NCI-H1436 treated with DMSO at 0.1 percent for 48 hours (cell line): ENCODE measurements around the gene CCDC86.
"Not testable (repeated sequence)": the region's sequence is repeated elsewhere in the genome, so short reads cannot be mapped to it uniquely, and the experiment has no call there.

ENCODE experiments used
- DNase-seq: peaks from one replicate; lab custom pipeline; 2025; lab: John Stamatoyannopoulos, UW

The CCDC86 gene, protein sequence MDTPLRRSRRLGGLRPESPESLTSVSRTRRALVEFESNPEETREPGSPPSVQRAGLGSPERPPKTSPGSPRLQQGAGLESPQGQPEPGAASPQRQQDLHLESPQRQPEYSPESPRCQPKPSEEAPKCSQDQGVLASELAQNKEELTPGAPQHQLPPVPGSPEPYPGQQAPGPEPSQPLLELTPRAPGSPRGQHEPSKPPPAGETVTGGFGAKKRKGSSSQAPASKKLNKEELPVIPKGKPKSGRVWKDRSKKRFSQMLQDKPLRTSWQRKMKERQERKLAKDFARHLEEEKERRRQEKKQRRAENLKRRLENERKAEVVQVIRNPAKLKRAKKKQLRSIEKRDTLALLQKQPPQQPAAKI

DNA sequence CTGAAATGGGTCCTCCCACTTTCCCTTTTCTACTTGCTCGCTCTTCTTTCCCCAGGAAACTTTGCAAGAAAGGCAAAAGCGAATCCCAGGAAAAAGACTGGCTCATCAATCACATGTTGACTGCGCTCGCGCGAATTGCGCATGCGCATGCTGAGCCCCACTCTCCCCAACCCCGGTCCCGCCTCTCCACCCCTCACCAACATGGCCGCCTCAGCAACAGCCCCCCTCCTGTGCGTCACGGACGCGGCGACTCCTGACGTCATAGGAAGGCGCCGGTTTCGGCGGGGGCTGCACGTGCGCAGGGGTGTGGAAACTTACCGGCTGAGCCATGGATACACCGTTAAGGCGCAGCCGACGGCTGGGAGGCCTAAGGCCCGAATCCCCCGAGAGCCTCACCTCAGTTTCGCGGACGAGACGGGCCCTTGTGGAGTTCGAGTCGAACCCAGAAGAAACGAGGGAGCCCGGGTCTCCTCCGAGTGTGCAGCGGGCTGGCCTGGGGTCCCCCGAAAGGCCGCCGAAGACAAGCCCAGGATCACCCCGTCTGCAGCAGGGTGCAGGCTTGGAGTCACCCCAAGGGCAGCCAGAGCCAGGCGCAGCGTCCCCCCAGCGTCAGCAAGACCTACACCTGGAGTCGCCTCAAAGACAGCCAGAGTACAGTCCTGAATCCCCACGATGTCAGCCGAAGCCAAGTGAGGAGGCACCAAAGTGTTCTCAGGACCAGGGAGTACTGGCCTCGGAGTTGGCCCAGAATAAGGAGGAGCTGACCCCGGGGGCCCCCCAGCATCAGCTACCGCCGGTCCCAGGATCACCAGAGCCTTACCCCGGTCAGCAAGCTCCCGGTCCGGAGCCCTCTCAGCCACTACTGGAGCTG is at the start of gene CCDC86:
CCDC86 (plus strand) TSS at position 317 of the 871 bp plus-strand sequence; CDS start at position 329, 12 bp downstream.
- no peak for DNase-seq

DNA sequence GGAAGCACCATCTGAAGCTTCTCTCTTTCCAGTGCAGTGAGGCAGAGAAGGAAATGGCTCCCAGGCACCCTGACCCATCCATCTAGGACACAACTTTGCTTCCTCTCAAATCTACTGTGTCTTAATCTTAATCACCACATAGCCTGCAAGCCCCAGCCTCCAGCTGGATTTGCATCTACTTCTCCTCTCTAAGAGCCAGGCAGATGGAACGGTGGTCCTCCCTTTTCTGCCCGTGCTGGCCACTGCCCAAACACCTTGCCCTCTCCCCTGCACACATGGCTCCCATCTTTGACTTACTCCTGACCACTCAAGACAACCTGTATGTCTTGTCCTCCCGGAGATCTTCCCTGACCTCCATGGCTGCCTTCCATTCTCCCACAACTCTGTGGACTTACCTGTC is 49.4 kb upstream of the CCDC86 start:
- no peak for DNase-seq

DNA sequence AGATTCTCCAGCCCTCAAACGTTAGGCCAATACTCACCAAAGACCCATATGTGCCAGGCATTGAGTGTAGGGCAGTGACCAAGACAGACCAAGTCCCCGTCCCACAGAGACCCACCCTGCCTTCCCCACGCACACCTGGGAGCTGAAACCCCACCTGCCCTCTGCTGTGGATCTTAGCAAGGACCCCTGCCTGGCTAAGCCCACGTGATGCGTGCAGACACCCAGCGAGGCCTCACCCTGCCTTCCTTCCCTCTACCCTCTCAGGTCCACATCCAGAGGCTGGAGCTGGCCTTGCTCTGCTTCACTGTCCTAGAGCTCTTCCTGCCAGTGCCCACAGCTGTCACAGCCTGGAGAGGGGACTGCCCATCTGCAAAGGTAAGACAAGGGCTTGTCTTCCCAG is 46.6 kb upstream of the CCDC86 start:
- no peak for DNase-seq

DNA sequence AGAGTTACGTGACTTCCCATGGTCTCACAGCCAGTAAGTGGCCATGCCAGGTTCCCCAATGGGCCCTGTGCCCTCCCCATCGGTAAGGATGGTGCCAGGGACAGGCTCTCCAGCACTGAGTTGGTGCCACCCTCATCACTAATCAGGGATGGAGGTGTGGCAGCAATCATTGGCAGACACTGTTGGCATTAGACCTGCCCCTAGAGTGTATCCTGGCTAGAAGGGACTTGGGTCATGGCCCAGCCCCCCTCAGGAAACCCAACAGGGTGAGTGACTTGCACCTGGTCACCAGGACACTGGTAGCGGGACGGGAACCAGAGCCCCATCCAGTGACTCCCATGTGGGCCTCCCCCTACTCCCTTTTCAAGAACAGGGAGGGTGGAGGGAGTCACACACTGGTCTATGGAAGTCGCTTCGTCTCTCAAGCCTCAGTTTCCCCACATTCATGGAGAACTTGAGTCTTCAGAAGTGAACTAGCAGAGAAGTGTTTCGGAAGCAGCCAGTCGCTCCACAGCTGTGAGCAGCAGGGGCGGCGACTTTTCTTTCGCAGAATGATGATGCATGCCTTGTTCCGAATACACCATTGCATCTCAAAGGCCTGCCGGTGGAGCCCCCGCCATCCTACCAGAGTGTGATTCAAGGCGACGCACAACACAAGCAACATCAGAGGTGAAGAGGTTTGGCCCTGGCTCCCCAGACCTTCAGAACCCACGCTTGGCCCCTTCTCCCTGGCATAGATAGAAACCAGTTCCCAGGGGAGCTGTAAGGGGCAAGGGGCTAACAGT is 43.9 kb upstream of the CCDC86 start:
- DNase-seq = no peak

DNA sequence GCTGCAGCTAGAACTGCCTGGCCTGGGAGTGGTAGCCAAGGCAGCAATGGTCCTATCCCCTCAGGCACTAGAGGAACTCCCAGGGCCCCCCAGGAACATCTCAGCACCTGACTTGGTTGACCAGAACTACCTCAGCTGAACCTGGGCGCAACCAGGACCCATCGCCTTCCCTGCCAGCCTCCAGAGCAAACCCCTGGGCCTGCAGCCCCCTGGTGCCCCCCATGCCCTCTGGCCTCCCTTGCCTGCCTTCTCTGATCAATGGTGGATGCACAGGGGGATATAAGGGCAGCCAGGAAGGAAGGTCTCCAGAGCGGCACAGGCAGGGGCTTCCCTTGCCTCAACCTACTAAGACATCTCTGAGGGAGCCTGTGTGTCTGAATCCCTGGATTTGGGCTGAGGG is 43.3 kb upstream of the CCDC86 start:
- DNase-seq = no peak

DNA sequence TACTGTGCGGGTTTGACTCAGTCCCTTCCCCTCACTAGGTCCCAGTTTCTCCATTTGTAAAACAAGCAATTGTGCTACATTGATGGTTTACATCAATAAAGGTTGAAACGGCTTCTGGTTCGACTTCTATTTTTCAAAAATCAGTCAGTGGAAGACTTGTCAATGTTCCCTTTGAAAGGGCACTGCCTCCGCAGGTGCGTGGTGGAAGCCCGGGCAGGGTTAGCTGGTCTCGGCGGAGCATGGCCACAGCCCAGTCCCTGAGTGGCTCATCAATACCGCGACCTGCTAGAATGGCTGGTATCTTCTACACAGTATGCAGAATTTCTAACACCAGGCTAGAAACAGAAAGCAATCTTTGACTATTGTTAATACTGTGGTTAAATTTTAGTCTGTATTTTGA is 40.7 kb upstream of the CCDC86 start:
- DNase-seq = no peak

DNA sequence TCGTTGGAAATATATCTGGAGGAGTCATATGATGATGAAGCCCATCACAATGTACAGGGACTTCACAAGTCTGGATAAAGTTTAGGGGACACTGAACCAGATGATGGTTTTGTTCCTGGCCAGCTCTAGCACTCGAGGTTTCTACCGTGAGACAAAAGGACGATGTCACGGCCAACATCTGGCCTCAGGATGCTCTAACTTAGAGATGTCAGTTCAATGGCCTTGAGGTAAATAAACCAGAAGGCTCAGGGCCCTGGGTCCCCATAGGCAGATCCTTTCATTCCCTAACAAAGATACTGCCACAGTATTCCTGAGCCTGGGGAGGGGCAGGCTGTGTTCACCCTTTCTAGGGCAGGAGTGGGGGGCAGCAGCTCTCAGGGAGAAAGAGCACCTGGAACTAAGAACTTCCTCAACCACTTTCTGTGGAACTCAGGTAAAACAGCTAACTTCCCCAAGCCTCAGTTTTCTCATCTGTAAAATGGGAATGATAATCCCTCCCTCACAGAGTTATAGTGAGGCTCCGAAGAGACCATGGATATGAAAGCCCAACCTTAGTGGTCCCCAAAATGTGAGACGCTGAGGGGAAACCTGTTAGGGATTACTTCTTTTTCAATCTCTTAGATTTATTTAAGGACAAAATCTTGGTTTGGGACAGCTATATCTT is 38.5 kb upstream of the CCDC86 start:
- no peak for DNase-seq

DNA sequence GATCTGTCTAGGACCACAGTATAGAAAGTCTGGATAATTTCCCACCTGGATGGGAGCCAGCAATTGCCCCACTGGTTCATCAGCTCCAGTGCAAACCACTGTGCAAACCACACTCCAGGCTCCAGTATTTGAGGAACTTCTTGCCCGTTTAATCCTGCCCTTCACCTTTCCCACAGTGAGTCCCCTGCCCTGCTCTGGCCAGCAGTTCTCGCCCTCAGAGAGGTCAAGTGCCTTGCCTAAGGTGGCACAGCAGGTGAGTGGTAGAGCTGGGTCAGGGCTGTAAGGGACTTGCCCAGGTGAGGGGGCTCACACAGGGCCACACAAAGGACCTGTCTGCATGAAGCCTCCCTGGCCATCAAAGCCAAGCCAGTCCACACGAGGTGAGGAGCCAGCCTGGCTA is 32.7 kb upstream of the CCDC86 start:
- no peak for DNase-seq

DNA sequence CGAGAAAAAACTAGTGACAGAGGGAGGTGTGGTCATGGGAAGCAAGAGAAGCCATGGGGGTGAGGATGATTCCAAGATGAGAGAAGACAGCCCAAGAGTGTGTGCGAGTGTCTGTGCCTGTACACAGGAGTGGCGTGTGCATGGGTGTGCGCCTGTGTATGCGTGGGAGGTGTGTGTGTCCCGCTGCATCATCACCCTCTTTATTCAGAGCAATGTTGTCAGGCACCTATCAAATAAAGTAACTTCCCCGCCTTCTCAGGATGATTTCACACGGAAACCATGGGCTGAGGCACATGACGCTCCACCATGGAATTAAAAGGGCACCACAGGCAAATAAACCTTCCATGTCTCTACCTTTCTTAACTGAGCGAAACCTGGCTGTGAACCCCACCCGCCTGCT is 32.2 kb upstream of the CCDC86 start:
- no peak for DNase-seq

DNA sequence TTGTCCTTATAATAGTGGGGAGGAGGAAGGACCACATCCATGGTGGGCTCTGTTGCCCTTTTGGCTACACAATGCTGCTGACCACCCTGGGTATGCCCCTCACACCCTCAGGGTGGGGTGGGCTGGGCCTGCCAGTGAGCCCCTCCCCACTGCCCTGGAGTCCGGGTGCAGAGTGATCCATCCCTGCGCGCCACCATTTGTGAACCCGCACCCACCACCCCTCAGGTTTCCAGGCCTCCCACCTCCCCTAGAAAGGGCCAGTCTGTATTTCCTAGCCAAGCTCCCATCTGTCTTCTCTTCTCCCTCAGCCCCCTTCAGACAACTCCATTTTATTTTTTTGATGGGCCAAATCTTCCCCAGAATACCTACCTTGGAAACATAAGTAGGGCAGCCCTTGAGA is 31.8 kb upstream of the CCDC86 start:
- DNase-seq = no peak

DNA sequence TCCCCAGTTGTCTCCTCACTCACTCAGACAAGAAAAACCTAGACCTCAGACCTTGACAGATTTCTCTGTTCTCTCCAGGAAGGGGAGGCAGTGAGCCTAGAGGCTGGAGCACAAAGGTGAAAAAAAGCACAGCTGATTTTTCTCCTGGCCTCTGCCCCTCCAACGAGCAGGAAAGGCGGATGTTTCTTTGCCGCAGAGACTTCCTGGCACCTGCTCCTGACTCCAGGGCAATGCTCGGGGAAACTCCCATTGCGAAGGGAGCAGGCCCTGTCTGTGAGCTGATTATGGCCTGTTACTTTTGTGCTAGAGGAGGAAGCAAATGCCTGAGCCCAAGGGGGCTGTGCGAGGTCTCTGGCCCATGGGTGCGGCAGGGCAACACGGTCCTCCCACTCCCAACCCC is 31.3 kb upstream of the CCDC86 start:
- DNase-seq = no peak

DNA sequence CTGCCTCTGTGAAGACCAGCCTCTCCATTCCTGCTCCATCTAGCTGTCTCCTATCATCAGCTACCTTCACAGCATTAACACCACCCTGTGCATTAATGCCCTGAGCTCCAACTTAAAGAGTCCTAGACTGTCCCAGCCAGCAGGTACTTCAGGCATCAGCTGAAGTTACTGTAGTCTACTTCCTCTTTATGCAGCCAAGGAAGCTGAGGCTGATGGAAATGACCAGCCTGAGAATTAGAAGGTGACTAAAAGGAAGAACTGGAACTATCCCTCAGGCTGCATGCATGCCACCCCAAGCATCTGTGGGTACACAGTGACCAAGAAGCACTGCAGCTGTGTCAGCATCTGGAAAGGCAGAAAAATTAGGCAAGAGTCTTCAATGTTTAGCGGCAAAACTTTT is 28.6 kb upstream of the CCDC86 start:
- DNase-seq = no peak

DNA sequence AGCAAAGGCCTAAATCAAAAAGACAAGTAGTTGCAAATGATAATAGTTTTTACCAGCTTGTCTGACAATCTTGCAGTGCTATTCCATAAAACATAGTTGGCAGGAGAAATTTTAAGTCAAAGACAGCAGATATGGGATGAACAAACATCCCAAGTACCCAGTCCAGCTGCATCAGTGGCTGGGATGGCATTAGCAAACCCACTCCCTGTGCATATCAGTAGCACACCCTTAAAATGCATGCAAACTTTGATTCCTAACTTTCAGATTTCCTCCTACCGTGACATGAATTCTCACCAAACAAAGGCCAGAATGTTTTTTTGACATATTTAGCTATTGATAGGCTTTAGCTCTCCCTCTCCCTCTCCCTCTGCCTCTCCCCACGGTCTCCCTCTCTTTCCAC is 27.8 kb upstream of the CCDC86 start:
- no peak for DNase-seq

DNA sequence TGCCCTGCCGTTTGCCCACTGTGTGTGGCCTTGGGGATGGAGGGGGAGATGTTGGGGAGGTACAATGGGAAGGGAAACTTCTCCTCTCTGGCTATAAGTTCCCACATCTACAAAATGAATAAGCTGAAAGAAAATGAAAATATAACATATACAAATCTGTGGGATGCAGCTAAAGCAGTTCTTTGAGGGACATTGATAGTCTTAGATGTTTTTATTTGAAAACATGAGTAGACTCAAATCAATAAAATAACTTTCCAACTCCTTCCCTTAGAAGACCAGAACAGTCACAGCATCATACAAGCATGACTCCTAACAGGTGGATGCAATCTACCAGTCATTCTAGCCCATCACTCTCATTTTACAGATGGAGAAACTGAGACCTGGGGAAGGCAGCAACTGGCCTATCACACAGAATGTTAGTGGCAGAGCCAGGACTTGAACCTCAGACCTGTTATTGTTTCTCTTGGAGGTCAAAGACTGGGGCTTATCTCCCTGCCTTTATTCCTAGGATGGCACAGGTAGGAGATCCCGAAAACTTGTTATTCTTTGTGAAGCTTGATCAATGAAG is 25.2 kb upstream of the CCDC86 start:
- no peak for DNase-seq

DNA sequence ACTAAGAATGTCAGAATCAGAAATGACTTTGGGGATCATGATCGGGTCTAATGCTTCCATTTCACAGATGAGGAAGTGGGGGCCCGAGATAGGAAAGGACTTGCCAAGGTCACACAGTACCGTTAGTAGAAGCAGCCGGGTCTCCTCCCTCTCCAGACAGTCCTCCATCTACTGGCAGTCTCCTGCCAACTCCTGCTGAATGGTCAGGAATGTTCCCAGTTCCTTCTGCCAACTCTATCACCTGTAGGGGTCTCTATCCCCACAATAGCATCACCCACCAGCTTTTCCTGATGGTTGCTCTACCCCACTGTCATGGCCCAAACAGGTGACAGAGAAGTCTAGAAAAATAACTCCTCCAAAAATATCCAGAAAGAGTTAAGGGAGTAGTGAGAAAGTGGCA is 23.9 kb upstream of the CCDC86 start:
- DNase-seq = no peak

DNA sequence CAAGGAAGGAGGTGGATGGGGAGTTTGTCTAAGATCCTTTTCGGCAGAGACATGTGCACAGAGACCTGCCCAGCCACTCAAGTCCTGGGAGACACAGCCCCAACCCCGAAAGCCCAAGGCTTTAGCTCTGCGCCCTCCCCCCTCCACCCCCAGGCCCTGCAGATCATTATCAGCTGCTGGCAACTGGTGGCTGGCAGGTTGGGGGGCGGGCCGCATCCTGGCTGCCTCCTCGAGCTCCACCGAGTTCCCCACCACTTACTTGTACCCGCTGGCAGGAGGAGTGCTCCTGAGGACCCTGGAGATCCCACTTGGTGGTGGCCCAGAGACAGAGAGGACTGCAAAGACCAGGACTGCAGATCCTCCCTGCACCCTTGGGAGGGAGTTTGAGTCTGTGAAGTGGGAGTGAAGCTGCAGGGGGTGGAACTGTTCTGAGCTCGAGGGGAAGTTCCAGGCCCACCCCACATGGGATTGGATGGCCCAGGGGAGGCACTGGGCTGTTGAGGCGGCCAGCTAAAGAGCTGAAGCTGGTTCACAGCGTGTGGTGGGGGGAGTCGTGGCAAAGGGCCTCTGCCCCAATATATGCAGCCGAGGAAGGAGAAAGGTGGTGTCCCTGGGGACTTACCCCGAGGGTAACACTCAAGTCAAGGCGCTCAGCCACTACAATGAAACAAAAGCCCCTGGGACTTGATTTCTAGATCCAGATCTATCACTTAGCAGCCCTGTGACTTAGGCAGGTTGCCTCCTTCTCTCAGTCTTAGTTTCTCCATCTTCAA is 19.9 kb upstream of the CCDC86 start:
- DNase-seq = no peak

DNA sequence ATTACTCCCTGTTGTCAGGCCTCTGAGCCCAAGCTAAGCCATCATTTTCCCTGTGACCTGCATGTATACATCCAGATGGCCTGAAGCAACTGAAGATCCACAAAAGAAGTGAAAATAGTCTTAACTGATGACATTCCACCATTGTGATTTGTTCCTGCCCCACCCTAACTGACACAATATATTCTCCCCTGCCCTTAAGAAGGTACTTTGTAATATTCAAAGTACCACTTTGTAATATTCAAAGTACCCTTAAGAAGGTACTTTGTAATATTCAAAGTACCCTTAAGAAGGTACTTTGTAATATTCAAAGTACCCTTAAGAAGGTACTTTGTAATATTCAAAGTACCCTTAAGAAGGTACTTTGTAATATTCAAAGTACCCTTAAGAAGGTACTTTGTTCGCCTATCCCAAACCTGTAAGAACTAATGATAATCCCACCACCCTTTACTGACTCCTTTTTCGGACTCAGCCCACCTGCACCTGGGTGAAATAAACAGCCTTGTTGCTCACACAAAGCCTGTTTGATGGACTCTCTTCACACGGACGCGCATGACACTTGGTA is 18.1 kb upstream of the CCDC86 start:
- DNase-seq = not testable (repeated sequence)

DNA sequence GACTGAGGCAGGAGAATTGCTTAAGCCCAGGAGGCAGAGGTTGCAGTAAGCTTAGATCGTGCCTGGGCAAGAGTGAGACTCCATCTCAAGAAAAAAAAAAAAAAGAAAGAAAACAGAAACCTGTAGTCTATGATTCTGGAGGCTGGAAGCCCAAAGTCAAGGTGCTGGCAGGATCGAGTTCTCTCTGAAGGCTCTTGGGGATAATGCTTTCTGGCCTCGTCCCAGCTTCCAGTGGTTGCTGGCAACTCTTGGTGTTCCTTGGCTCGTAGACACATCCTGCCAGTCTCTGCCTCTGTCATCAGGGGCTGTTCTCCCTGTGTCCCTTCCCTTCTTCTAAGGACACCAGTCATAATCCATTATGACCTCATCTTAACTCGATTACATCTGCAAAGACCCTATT is 16.8 kb upstream of the CCDC86 start:
- no peak for DNase-seq

DNA sequence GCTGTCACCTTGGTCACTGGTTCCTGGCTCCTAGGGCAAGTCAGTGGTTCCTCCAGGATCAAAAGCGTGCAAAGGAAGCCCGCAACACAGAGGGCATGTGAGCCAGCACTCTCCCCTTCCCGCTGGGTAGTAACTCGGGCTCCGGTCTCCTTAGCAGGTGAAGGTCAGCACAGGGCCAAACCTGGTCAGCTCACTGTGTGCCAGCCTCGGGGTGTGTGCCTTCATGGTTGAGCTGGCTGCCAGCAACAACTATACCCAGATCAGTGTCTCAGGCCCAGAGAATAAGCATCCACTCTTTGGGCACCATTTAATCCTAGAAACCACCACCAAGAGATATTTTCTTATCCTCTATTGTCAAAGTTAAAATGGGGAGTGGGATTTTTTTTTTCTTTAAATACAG is 16.1 kb upstream of the CCDC86 start:
- no peak for DNase-seq

DNA sequence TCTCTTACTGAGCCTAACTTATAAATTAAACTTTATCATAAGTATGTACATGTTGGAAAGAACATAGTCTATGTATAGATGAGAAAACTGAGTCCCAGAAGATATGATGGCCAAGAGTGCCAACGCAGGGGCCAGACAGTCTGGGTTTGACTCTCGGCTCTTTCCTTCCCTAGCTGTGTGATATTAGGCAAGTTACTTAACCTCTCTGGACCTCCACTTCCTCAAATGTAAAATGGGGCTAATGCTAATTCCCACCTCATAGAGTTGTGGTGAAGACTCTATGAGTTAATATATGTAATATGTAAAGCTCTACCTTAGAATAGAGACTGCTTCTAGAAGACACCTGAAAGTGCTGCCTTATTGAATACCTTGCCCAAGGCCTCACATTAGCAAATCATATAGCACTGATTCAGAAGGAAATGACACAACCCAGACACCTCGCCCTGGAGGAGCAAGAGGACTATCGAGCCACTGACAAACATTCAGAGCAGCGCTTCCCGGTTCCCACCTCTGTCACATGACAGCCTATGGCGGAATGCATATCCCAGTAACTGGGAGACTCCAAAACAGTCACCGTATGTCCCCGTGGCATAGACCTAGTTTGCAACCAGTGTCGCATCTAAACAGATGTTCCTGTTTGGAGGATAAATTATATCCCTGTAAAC is 11.3 kb upstream of the CCDC86 start:
- no peak for DNase-seq
